Measurements from ENCODE around the gene PLXNA4. TPM values are rescaled to one million over a fixed set of nuclear protein-coding genes. Genes with fewer than 3 reads are reported as not detected.

Gene PLXNA4
- total RNA-seq, 1 experiment from 2014 or later: 0.10 TPM

DNA sequence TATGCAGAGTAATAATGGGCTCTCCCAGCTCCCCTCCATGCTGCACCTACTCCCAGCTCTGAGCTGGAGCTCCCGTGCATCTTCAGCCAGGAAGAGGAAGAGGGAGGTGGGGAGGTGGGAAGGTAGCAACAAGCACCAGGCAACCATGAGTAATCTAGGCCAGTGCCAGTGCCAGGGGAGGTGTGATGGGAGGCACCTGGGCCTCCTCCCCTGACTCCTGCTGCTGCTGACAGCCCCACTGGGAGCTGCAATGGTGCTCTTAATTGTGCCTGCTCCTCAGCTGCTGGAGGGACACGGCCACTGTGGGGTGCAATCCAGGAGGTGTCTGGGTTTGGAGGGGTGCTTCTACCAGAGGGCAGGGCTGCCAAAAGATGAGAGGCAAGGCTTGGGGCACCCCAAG lies 243.0 kb downstream of the PLXNA4 start:
- Histone ChIP-seq H3K27ac (ENCODE audit: low read length) (no peak overlapping the region), H3K9me3 (ENCODE audit: control insufficient read depth, insufficient read depth, low read depth, low read length) (no peaks in the 10 kb centered on the region), H3K36me3 (ENCODE audit: control insufficient read depth, insufficient read depth, low read length) (no peaks in the 10 kb centered on the region), H3K4me1 (ENCODE audit: control insufficient read depth, insufficient read depth, low read length) (no peaks in the 10 kb centered on the region), H3K4me3 (ENCODE audit: low read depth in 2 of 2, low read length in 2 of 2) (no peak overlapping the region), H3K27me3 (ENCODE audit: control insufficient read depth, insufficient read depth, low read length) (peaks cover 19% of the 10 kb centered on the region)
- intact Hi-C loops (cut with micrococcal nuclease; ENCODE audit: unreplicated experiment): no loop called here
- no TSS peak for BruUV-seq (replicated peaks)
- ChIA-PET POLR2A (no interaction called here), CTCF (no interaction called here)
- ATAC-seq (no peak), DNase-seq (ENCODE audit: low read depth, low spot score) (no peak)
- TF ChIP-seq TCF7L2 (IDR thresholded peaks at IDR 0.05; ENCODE audit: low read depth, low read length) (no peak), SIN3A (IDR thresholded peaks at IDR 0.05; ENCODE audit: borderline replicate concordance, insufficient read depth, low read depth, low read length) (no peak), POLR2AphosphoS5 (IDR thresholded peaks at IDR 0.05; ENCODE audit: low read depth, low read length) (no peak)
- TF ChIP-seq, protein P1, sequence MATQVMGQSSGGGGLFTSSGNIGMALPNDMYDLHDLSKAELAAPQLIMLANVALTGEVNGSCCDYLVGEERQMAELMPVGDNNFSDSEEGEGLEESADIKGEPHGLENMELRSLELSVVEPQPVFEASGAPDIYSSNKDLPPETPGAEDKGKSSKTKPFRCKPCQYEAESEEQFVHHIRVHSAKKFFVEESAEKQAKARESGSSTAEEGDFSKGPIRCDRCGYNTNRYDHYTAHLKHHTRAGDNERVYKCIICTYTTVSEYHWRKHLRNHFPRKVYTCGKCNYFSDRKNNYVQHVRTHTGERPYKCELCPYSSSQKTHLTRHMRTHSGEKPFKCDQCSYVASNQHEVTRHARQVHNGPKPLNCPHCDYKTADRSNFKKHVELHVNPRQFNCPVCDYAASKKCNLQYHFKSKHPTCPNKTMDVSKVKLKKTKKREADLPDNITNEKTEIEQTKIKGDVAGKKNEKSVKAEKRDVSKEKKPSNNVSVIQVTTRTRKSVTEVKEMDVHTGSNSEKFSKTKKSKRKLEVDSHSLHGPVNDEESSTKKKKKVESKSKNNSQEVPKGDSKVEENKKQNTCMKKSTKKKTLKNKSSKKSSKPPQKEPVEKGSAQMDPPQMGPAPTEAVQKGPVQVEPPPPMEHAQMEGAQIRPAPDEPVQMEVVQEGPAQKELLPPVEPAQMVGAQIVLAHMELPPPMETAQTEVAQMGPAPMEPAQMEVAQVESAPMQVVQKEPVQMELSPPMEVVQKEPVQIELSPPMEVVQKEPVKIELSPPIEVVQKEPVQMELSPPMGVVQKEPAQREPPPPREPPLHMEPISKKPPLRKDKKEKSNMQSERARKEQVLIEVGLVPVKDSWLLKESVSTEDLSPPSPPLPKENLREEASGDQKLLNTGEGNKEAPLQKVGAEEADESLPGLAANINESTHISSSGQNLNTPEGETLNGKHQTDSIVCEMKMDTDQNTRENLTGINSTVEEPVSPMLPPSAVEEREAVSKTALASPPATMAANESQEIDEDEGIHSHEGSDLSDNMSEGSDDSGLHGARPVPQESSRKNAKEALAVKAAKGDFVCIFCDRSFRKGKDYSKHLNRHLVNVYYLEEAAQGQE (IDR thresholded peaks at IDR 0.05; ENCODE audit: insufficient read depth in 1 of 2, low read depth in 2 of 2, low read length in 1 of 2): no peak
- TF ChIP-seq, protein P2, sequence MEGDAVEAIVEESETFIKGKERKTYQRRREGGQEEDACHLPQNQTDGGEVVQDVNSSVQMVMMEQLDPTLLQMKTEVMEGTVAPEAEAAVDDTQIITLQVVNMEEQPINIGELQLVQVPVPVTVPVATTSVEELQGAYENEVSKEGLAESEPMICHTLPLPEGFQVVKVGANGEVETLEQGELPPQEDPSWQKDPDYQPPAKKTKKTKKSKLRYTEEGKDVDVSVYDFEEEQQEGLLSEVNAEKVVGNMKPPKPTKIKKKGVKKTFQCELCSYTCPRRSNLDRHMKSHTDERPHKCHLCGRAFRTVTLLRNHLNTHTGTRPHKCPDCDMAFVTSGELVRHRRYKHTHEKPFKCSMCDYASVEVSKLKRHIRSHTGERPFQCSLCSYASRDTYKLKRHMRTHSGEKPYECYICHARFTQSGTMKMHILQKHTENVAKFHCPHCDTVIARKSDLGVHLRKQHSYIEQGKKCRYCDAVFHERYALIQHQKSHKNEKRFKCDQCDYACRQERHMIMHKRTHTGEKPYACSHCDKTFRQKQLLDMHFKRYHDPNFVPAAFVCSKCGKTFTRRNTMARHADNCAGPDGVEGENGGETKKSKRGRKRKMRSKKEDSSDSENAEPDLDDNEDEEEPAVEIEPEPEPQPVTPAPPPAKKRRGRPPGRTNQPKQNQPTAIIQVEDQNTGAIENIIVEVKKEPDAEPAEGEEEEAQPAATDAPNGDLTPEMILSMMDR (IDR thresholded peaks at IDR 0.05): no peak
- in situ Hi-C loops (cut with HindIII; ENCODE audit: low pct_unique_long_range_greater_than_20kb, low sequenced_read_pairs): no loop called here

GRCh38 chr7:132328760-132329159 lies 247.5 kb downstream of the PLXNA4 start:
- TF ChIP-seq TCF7L2 (IDR thresholded peaks at IDR 0.05; ENCODE audit: low read depth, low read length) (no peak), SIN3A (IDR thresholded peaks at IDR 0.05; ENCODE audit: borderline replicate concordance, insufficient read depth, low read depth, low read length) (no peak), POLR2AphosphoS5 (IDR thresholded peaks at IDR 0.05; ENCODE audit: low read depth, low read length) (no peak)
- TF ChIP-seq, protein P1 (IDR thresholded peaks at IDR 0.05; ENCODE audit: insufficient read depth in 1 of 2, low read depth in 2 of 2, low read length in 1 of 2): no peak
- TF ChIP-seq, protein P2 (IDR thresholded peaks at IDR 0.05): no peak
- Histone ChIP-seq H3K4me3 (ENCODE audit: low read depth in 2 of 2, low read length in 2 of 2) (no peak overlapping the region), H3K36me3 (ENCODE audit: control insufficient read depth, insufficient read depth, low read length) (no peaks in the 10 kb centered on the region; the same call in 1 of the 2 replicates), H3K9me3 (ENCODE audit: control insufficient read depth, insufficient read depth, low read depth, low read length) (no peaks in the 10 kb centered on the region), H3K27ac (ENCODE audit: low read length) (no peak overlapping the region), H3K4me1 (ENCODE audit: control insufficient read depth, insufficient read depth, low read length) (no peaks in the 10 kb centered on the region), H3K27me3 (ENCODE audit: control insufficient read depth, insufficient read depth, low read length) (peaks cover 23% of the 10 kb centered on the region)
- DNase-seq (ENCODE audit: low read depth, low spot score) (no peak), ATAC-seq (no peak)
- ChIA-PET CTCF (no interaction called here), POLR2A (no interaction called here)
- intact Hi-C loops (cut with micrococcal nuclease; ENCODE audit: unreplicated experiment): no loop called here
- BruUV-seq (replicated peaks): no TSS peak
- in situ Hi-C loops (cut with HindIII; ENCODE audit: low pct_unique_long_range_greater_than_20kb, low sequenced_read_pairs): no loop called here

All from Panc1 (cell line).